PC-9 (cell line): Measurements from ENCODE around the gene UROS.

ENCODE experiments used
- CTCF ChIP-seq: fragments of 200-600 bp; sonication (generic); conservative IDR thresholded peaks from 2 replicates; pipeline ENCODE4 v1.6.1; 2017; ENCODE audit warnings: mixed run types, antibody characterized with exemption, mild to moderate bottlenecking, moderate library complexity
- EZH2 ChIP-seq: fragments of 200-600 bp; sonication (generic); IDR thresholded peaks from 2 replicates; pipeline ENCODE4 v1.8.0; 2017; ENCODE audit warnings: antibody characterized with exemption, low read depth

GRCh38 chr10:125844751-125845221 is 21.7 kb upstream of the UROS start:
- TF ChIP-seq EZH2 (no peak), CTCF (no peak)
